Kidney (tissue), 14 donors: ENCODE data around the gene TRAPPC6A. TPM values are rescaled to one million over a fixed set of nuclear protein-coding genes. Genes with fewer than 3 reads are reported as not detected.

Experiments used
- DNase-seq, 5 donors: peaks; one replicate each; pipeline ENCODE4 v3.0.0-alpha.2; 2013 to 2020
- FAIRE-seq: peaks from 2 replicates; lab custom pipeline; 2012; peaks lifted over from hg19 to GRCh38; lab: Jason Lieb, UNC
- H3K27ac ChIP-seq, 2 donors: one replicate each; pipeline ENCODE4 v1.7.0; 2013; ENCODE audit warnings: low read depth in 2 of 2, low read length in 2 of 2, inconsistent platforms in 1 of 2
- H3K27me3 ChIP-seq: one replicate; pipeline ENCODE4 v1.7.1; 2013; ENCODE audit warnings: low read length, inconsistent platforms; ENCODE audit not compliant: control insufficient read depth, insufficient read depth
- H3K36me3 ChIP-seq, 3 donors: one replicate each; pipeline versions ENCODE4 v1.7.0 to v1.7.1; 2013; ENCODE audit warnings: low read length in 3 of 3, control low read depth in 1 of 3, inconsistent platforms in 1 of 3; ENCODE audit not compliant: insufficient read depth in 3 of 3, control insufficient read depth in 2 of 3
- H3K4me1 ChIP-seq, 3 donors: one replicate each; pipeline versions ENCODE4 v1.7.0 to v1.7.1; 2013; ENCODE audit warnings: low read length in 3 of 3, inconsistent platforms in 1 of 3, low read depth in 1 of 3; ENCODE audit not compliant: control insufficient read depth in 2 of 3, insufficient read depth in 2 of 3
- H3K4me3 ChIP-seq, 3 donors: one replicate each; pipeline versions ENCODE4 v1.7.0 to v1.8.1; 2013; ENCODE audit warnings: low read length in 3 of 3, control low read depth in 1 of 3, inconsistent platforms in 1 of 3
- H3K9ac ChIP-seq, 3 donors: one replicate each; pipeline versions ENCODE4 v1.7.0 to v1.7.1; 2013; ENCODE audit warnings: low read length in 3 of 3, control low read depth in 1 of 3, inconsistent platforms in 1 of 3
- H3K9me3 ChIP-seq, 3 donors: one replicate each; pipeline versions ENCODE4 v1.7.0 to v1.7.1; 2013; ENCODE audit warnings: low read length in 3 of 3, control low read depth in 1 of 3, inconsistent platforms in 1 of 3; ENCODE audit not compliant: control insufficient read depth in 2 of 3, insufficient read depth in 1 of 3
- CTCF ChIP-seq: IDR thresholded peaks from 3 replicates; pipeline ENCODE4 v1.5.1; 2012; ENCODE audit warnings: mild to moderate bottlenecking, moderate library complexity, borderline replicate concordance; ENCODE audit not compliant: insufficient read depth; ENCODE audit errors: extremely low read depth
- intact Hi-C: fragments of 100-400 bp; cut with DNase I; formaldehyde crosslinking; loops from one replicate; pipeline ENCODE4 v1.11.1; 2022
- polyA plus RNA-seq: library from polyadenylated mRNA; stranded (reverse); fragments of 350-450 nt; fragmentation: Illumina TruSeq; extraction: RNeasy Lipid Tissue Mini Kit (QIAGEN cat#74804); gene quantifications from one replicate; pipeline ENCODE4 v1.2.3, GENCODE V29; 2014; ENCODE audit warnings: low read depth, low replicate concordance; ENCODE audit not compliant: insufficient read depth
- total RNA-seq: library from RNA; stranded (reverse); fragmentation: NEBNext Ultra II Directional; extraction: Animal tissue kit (Norgen Biotek cat#: 25700); gene quantifications from one replicate; pipeline ENCODE4 v1.2.1, GENCODE V29; 2021
- donor health status: control.
- donor health status: control.
- donor health status: control.
- donor health status: control.
- donor health status: control.
- donor health status: DM: yes; HTN: yes; CAD: no.
- donor health status: Normal renal cell carcinoma (clear cell type).

The TRAPPC6A gene
- total and polyA plus RNA-seq, 2 donors from 2014 or later, result 37.2 to 123 TPM

GRCh38 chr19:45216667-45217066 is 38.6 kb upstream of the TRAPPC6A start:
- TF ChIP-seq CTCF, result no peak
- DNase-seq, result peak in 1 of 5 donors; percentile 45
- Histone ChIP-seq H3K27me3 (peaks cover 3% of the 10 kb centered on the region), H3K4me1 (peaks cover 0 to 20% (median 3%) of the 10 kb centered on the region in 3 donors), H3K4me3 (no peak overlapping the region), H3K9me3 (no peaks in the 10 kb centered on the region), H3K36me3 (no peaks in the 10 kb centered on the region), H3K9ac (no peak overlapping the region), H3K27ac (no peak overlapping the region)
- intact Hi-C loops, result no loop called here
- no peak for FAIRE-seq

- intact Hi-C loops, result no loop called here
- H3K9ac ChIP-seq, result no peak overlapping the region
- H3K4me1 ChIP-seq, result peaks cover 0 to 20% (median 3%) of the 10 kb centered on the region in 3 donors
- H3K36me3 ChIP-seq, result no peaks in the 10 kb centered on the region
- no peaks in the 10 kb centered on the region for H3K9me3 ChIP-seq
- peak overlapping the region in 1 of 2 donors; percentile 37 for H3K27ac ChIP-seq
- FAIRE-seq, result no peak
- H3K27me3 ChIP-seq, result peaks cover 3% of the 10 kb centered on the region
- no peak overlapping the region for H3K4me3 ChIP-seq
- peak; percentile 51 to 89 (median 69) for DNase-seq
- TF ChIP-seq CTCF, result no peak
These were observed 37.6 kb upstream of the TRAPPC6A start for GRCh38 chr19:45215391-45216191.

DNA sequence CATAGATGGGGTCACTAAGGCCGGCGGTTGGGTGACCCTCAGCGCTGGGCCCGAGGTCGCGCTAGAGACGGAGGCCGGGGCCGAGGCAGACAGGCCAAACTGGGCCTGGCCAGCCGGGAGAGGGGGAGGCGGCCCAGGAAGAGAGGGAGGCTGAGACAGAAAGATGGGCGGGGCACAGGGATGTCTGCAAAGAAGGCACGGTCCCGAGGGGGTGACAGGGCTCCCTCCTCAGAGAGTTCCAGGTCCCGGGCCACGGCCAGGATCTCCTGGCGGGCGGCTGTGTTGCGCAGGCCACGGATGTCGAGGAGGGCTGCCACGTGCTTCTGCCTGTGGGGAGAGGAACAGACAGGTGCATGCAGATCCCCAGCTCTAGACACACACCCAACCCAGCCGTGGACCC is 35.0 kb upstream of the TRAPPC6A start:
- H3K4me1 ChIP-seq, result peaks cover 0 to 20% (median 3%) of the 10 kb centered on the region in 3 donors
- H3K36me3 ChIP-seq, result no peaks in the 10 kb centered on the region
- H3K27me3 ChIP-seq, result peaks cover 3% of the 10 kb centered on the region
- TF ChIP-seq CTCF, result no peak
- intact Hi-C loops, result no loop called here
- H3K9me3 ChIP-seq, result no peaks in the 10 kb centered on the region
- FAIRE-seq (no peak), DNase-seq (peak in 1 of 5 donors; percentile 62)
- H3K27ac ChIP-seq, result peak overlapping the region; percentile 32 to 63
- H3K9ac ChIP-seq, result no peak overlapping the region
- no peak overlapping the region for H3K4me3 ChIP-seq
